GM06990 (cell line): Measurements from ENCODE around the gene HELB.

ENCODE experiments used
- DNase-seq: peaks from one replicate; pipeline ENCODE4 v3.0.0-alpha.2; 2011; ENCODE audit not compliant: insufficient read length; ENCODE audit errors: extremely low read depth
- H3K27me3 ChIP-seq: replicated peaks from 2 replicates; pipeline ENCODE4 v1.6.0; 2011; ENCODE audit warnings: low read length; ENCODE audit not compliant: control insufficient read depth, insufficient read depth
- H3K36me3 ChIP-seq: 2 replicates; pipeline ENCODE4 v1.5.1; 2011; ENCODE audit warnings: low read length; ENCODE audit not compliant: control insufficient read depth, insufficient read depth
- H3K4me3 ChIP-seq: replicated peaks from 2 replicates; pipeline ENCODE4 v1.5.1; 2011; ENCODE audit warnings: low read depth, mild to moderate bottlenecking, control low read depth, low read length
- TF ChIP-seq, protein P1 (sequence below): IDR thresholded peaks from 2 replicates; pipeline ENCODE4 v1.5.1; 2011; ENCODE audit warnings: low read length, control low read depth, mild to moderate bottlenecking, inconsistent platforms; ENCODE audit not compliant: insufficient read depth, poor library complexity, severe bottlenecking

The HELB gene

DNA sequence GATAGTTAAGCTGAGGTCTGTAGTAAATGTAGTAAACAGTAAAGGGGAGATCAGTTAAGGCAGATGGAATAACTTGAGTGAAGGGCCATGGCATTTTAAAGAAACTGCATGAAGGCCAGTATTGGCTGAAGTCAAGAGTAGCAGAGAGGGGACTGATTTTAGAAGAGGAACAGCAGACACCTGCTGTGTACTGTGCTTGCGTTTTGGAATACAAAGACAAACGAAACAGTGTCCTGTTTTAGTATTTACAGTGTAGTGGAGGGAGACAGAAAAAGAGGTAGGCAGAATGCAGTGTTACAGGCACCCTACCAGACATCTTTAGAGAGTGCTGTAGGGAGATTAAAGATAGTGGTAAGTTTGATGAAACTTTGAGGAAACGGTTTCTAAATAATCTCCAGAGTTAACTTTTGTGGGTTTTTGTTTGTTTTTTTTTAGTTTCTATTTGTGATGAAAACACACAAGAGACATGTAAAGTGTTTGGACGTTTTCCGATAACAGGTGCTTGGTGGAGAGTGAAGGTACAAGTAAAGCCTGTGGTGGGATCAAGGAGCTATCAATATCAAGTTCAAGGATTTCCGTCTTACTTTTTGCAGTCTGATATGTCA is 2.1 kb downstream of the HELB start:
- Histone ChIP-seq H3K36me3 (no peaks in the 10 kb centered on the region; the same call in 1 of the 2 replicates), H3K27me3 (no peaks in the 10 kb centered on the region), H3K4me3 (no peak overlapping the region; the same call in 1 of the 2 replicates)
- DNase-seq = no peak
- TF ChIP-seq, protein P1, sequence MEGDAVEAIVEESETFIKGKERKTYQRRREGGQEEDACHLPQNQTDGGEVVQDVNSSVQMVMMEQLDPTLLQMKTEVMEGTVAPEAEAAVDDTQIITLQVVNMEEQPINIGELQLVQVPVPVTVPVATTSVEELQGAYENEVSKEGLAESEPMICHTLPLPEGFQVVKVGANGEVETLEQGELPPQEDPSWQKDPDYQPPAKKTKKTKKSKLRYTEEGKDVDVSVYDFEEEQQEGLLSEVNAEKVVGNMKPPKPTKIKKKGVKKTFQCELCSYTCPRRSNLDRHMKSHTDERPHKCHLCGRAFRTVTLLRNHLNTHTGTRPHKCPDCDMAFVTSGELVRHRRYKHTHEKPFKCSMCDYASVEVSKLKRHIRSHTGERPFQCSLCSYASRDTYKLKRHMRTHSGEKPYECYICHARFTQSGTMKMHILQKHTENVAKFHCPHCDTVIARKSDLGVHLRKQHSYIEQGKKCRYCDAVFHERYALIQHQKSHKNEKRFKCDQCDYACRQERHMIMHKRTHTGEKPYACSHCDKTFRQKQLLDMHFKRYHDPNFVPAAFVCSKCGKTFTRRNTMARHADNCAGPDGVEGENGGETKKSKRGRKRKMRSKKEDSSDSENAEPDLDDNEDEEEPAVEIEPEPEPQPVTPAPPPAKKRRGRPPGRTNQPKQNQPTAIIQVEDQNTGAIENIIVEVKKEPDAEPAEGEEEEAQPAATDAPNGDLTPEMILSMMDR = no peak

- no peaks in the 10 kb centered on the region for H3K27me3 ChIP-seq
- no peak overlapping the region for H3K4me3 ChIP-seq
- TF ChIP-seq, protein P1 = no peak
- no peak for DNase-seq
- H3K36me3 ChIP-seq = peaks cover 3% of the 10 kb centered on the region
Measured at GRCh38 chr12:66309606-66310005, 7.3 kb downstream of the HELB start.

GRCh38 chr12:66312189-66312588 is 9.9 kb downstream of the HELB start:
- no peaks in the 10 kb centered on the region for H3K27me3 ChIP-seq
- TF ChIP-seq, protein P1 = no peak
- DNase-seq = no peak
- peaks cover 3% of the 10 kb centered on the region for H3K36me3 ChIP-seq
- no peak overlapping the region for H3K4me3 ChIP-seq

- no peaks in the 10 kb centered on the region for H3K27me3 ChIP-seq
- no peak for DNase-seq
- H3K36me3 ChIP-seq = peaks cover 3% of the 10 kb centered on the region
- no peak overlapping the region for H3K4me3 ChIP-seq
- TF ChIP-seq, protein P1 = no peak
Measured at GRCh38 chr12:66314278-66314677, 12.0 kb downstream of the HELB start.

DNA sequence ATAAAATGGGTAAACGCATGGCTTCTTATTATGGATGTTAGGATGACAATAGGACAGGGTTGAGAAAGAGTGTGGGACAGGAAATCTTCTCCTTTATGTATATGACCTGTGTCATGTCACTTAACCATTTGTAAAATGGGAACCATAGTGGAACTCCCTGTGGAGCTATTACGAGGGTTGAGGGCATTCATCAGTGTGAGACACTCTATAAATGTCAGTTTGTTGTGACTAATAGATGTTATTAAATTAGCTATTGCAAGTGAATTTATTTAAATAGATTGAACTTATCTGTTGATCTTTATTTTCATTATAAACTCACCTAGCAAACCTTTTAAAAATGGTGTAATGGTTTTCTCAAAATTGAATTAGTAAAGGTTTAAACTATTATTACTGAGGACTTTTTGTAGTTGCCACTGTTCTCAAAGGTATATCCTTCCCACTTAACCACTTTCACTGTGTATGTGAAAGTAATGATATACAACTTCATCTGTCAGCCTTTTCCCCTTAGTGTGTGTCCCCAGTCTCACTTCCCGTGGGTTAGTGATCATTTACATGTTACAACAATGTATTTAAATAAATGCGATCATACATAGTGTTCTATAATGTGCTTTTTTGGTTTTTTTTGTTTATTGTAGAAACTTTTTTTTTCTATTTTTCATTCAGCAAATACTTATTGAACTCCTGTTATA is 17.1 kb downstream of the HELB start:
- Histone ChIP-seq H3K27me3 (no peaks in the 10 kb centered on the region), H3K4me3 (no peak overlapping the region), H3K36me3 (no peaks in the 10 kb centered on the region; the same call in 1 of the 2 replicates)
- TF ChIP-seq, protein P1 = no peak
- no peak for DNase-seq
